ENCODE data around the gene BANF2.
"Not testable (repeated sequence)": the region's sequence is repeated elsewhere in the genome, so short reads cannot be mapped to it uniquely, and the experiment has no call there.

BANF2 gene

GRCh38 chr20:17767624-17768023 is 67.9 kb downstream of the BANF2 start:
- DNase-seq = no peak

DNA sequence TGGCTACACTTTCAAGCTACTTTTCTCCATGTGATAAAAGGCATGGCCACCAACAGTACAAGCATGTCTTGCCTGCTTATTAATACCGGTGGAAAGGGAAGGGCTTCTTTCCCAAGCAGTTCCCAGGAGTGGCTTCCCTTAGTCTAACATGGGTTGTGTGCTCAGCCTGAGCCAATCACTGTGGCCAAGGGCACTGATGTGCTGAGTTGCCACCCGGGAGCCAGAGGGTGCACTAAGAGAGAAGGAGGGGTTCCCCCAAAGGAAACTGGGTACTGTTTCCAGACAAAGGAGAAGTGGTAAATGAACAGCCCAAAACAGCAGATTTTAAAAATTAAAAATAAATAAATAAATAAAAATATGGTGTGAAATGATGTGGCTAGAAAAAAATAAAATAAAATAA is 68.5 kb downstream of the BANF2 start:
- DNase-seq = peak; percentile 57 to 76 (median 64)

DNA sequence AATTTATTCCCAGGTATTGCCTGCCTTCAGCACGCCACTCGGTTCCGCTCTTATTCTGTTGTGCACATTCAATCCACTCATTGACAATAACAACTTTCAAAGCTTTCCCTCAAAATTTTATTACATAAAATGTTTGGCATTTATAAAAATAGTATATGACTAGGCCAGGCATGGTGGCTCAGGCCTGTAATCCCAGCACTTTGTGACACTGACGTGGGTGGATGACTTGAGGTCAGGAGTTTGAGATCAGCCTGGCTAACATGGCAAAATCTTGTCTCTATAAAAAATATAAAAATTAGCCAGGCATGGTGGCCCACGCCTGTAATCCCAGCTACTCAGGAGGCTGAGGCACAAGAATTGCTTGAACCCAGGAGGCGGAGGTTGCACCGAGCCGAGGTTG is 70.0 kb downstream of the BANF2 start:
- DNase-seq = peak; percentile 10 to 33 (median 18)

DNA sequence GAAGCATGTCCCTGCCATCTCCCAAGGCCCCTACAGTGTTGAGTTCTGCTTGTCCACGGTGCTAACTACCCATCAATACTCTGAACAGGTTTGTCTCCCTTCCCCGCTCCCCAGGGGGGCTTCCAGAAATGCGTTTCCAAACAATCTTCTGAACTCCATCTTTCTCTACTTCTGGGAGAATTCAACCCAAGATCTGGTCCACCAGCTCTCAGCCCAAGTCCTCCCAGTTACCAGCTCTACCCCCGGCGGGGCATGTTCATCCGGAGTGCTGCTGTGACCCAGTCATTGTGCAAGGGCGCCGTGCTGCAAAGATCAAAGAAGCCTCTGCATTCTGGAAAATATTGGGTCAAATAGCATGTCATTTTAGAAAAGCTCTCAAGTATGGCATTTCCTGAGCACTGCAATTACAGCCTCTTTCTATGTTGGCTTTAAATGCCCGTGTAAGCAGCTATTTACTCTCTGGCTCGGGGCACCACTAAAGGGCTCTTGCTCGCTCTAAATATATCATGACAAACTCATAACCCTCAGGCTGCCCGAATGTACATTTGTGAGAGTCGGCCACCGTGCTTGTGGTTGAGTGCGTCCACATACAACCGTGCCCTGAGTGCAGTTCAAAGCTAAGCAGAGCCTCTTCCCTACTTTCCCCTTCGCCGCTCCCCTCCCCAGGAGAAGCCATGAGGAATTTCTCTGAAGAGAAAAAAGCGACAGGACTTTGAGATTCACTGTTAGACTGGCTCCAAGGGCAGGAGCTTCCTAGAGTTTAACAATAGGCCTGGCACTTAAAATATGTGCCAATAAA is 71.6 kb downstream of the BANF2 start:
- no peak for DNase-seq

- no peak for DNase-seq
These were observed 72.2 kb downstream of the BANF2 start for GRCh38 chr20:17772005-17772343.

GRCh38 chr20:17773619-17774018 is 73.9 kb downstream of the BANF2 start:
- DNase-seq = no peak

DNA sequence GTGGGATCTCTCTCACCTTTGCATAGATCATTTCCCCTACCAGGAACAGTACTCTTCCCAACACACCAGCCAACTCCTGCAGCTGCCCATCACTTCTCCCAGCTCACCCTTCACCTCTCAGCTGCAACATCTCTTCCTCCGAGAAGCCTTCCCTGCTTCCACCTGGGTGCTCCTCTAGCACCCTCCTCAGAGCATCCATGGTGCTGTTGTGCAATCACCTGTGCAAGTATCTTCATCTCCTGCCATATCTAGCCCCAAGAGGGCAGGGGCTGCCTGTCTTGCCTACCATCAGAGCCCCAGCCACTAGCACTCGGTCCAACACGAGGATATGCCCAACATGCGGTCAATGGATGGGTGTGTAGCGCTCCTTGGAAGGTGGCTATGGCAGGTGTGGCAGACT is 75.8 kb downstream of the BANF2 start:
- DNase-seq = no peak

DNA sequence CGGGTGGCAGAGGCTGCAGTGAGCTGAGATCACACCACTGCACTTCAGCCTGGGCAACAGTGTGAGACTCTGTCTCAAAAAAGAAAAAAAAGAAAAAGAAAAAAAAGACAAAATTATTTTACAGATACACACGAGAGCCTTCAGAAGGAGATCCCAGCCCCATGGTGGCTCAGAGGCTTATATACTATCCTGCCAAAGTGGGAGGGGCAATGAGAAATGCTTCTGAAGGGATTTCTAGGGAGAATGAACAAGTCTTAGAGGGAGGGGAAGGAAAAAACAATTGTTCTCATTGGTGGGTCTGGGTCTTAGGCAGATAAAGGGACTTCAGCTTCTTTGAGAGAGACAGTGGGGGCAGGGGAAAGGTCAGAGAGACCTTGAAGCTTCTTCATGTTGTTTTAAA is 76.8 kb downstream of the BANF2 start:
- no peak for DNase-seq

DNA sequence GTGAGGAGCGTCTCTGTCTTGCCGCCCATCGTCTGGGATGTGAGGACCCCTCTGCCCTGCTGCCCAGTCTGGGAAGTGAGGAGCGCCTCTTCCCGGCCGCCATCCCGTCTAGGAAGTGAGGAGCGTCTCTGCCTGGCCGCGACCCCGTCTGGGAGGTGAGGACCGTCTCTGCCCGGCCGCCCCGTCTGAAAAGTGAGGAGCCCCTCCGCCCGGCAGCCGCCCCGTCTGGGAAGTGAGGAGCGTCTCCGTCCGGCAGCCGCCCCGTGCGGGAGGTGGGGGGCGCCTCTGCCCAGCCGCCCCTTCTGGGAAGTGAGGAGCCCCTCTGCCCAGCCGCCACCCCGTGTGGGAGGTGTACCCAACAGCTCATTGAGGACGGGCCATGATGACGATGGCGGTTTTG is 79.2 kb downstream of the BANF2 start:
- not testable (repeated sequence) for DNase-seq

DNA sequence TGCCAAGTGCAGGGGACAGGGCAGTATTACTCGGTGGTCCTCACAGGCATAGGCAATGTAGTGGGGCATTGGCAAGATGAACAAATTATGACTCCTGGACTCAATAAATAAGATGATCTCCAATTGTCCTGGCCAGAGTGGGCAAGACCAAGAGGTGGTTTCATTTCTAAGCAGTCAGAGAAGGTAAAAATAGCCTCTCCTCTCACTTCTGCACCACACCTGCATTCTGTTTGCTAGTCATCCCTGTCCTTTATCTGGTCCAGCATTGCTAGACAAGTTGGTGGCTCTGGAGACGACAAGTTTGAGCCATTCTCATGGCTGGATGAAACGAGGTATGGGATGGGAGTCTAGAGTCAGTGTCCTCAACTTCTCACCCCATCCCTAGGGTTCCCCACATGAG is 83.0 kb downstream of the BANF2 start:
- no peak for DNase-seq

GRCh38 chr20:17783671-17784070 is 83.9 kb downstream of the BANF2 start:
- DNase-seq = peak in 1 of 3 donors; percentile 15

GRCh38 chr20:17785007-17785406 is 85.2 kb downstream of the BANF2 start:
- DNase-seq = no peak
